ENCODE results near the gene NBPF11. TPM values are rescaled to one million over a fixed set of nuclear protein-coding genes. Genes with fewer than 3 reads are reported as not detected.

The NBPF11 gene
- polyA plus RNA-seq, 2 of the 4 experiments (the other 2 are of a cell fraction): 5.8 to 12.1 TPM

DNA sequence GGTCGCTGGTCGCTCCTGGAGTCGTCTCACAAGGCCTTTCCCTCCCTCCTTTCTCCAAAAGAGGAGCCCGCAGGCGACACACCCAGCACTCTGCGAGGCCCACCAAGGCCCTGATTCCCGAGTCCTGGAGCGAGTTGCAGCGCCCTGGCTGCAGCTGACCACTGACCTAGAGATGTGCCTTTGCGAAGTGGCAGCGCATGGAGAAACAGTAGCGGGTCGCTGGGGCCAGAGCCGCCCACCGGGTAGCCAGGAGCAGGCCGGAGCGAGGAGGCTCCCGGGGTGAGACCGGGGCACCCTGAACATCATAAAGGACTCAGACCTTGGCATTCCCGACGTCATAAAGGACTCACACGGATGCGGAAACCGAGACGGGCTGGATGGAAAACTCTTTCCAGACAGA is 10.3 kb upstream of the NBPF11 start:
- no peak overlapping the region for H3K4me3 ChIP-seq
- H3K4me2 ChIP-seq: no peak overlapping the region
- WGBS (ENCODE audit: missing lambda C conversion rate): 91% methylated on average over 25 of the region's 25 CpGs
- ChIA-PET POLR2A (no interaction called here), CTCF (no interaction called here)
- H3K9me3 ChIP-seq: no peaks in the 10 kb centered on the region
- TF ChIP-seq GATA3 (IDR thresholded peaks at IDR 0.05; ENCODE audit: borderline replicate concordance): no peak
- no peak for TF ChIP-seq SMC3 (IDR thresholded peaks at IDR 0.05)
- TF ChIP-seq MAZ (IDR thresholded peaks at IDR 0.05; ENCODE audit: borderline replicate concordance, low read depth, low read length): no peak
- TF ChIP-seq CHD4 (IDR thresholded peaks at IDR 0.05; ENCODE audit: borderline replicate concordance): no peak
- no peak for TF ChIP-seq NPAS2 (CRISPR knock-in tag; IDR thresholded peaks at IDR 0.05; ENCODE audit: borderline replicate concordance)
- no peak for TF ChIP-seq HDAC2 (IDR thresholded peaks at IDR 0.05)
- TF ChIP-seq CBX2 (IDR thresholded peaks at IDR 0.05; ENCODE audit: borderline replicate concordance, low read depth): no peak
- TF ChIP-seq, protein P1, sequence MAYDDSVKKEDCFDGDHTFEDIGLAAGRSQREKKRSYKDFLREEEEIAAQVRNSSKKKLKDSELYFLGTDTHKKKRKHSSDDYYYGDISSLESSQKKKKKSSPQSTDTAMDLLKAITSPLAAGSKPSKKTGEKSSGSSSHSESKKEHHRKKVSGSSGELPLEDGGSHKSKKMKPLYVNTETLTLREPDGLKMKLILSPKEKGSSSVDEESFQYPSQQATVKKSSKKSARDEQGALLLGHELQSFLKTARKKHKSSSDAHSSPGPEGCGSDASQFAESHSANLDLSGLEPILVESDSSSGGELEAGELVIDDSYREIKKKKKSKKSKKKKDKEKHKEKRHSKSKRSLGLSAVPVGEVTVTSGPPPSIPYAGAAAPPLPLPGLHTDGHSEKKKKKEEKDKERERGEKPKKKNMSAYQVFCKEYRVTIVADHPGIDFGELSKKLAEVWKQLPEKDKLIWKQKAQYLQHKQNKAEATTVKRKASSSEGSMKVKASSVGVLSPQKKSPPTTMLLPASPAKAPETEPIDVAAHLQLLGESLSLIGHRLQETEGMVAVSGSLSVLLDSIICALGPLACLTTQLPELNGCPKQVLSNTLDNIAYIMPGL (CRISPR knock-in tag; IDR thresholded peaks at IDR 0.05; ENCODE audit: borderline replicate concordance): no peak
- ATAC-seq (no peak), DNase-seq (ENCODE audit: low read depth in 1 of 2, low spot score in 1 of 2) (no peak), FAIRE-seq (no peak)
- H3K27ac ChIP-seq: no peak overlapping the region
- peaks cover 9% of the 10 kb centered on the region for H3K4me1 ChIP-seq

DNA sequence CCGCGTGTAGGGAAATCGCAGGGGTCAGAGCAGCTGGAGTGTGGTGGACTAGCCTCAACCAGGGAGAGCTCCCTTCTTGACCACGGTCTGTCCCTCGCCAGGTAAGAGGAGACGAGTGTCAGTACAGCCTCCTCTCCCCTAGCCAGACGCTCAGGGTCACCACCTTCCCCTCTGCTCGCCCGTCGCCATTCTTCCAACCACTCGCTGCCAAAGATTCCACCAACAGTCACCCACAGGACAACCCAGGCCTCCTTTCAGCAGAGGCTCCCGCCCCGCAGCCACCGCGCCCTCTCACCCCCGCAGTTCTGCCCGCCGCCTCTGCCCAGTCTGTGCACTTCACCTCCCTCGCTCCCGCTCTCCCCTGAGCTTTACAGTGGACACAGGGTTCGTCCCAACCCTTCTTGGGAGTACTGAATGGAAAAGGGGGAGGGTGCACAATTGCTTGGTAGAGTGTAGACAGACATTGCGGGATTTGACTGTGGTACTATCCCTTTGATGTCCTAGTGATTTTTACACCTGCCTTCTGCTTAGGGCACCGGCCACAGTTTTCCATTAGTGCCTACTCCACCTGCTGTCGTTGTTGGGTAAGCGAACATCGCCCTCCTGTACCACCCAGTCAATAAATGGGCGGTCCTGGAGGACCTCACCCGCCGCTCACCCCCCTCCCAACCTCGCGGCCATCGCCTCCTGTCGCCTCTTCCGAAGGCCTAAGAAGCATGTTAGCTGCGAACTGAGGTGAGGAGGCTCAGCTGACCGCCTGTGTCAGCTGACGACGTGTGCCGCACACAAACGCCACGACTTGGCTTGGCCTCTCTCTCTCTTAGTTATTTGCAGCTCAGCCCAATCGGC is 9.2 kb upstream of the NBPF11 start:
- FAIRE-seq (no peak), ATAC-seq (no peak), DNase-seq (ENCODE audit: low read depth in 1 of 2, low spot score in 1 of 2) (no peak)
- H3K9me3 ChIP-seq: no peaks in the 10 kb centered on the region
- ChIA-PET POLR2A (no interaction called here), CTCF (no interaction called here)
- H3K4me1 ChIP-seq: peaks cover 2% of the 10 kb centered on the region
- TF ChIP-seq POLR2A (IDR thresholded peaks at IDR 0.05; ENCODE audit: low read length) (no peak), TFCP2L1 (CRISPR knock-in tag; IDR thresholded peaks at IDR 0.05) (no peak)
- 94% methylated on average over 40 of the region's 42 CpGs for WGBS (ENCODE audit: missing lambda C conversion rate)
- no peak overlapping the region for H3K4me3 ChIP-seq
- H3K27ac ChIP-seq: no peak overlapping the region
- H3K4me2 ChIP-seq: no peak overlapping the region

DNA sequence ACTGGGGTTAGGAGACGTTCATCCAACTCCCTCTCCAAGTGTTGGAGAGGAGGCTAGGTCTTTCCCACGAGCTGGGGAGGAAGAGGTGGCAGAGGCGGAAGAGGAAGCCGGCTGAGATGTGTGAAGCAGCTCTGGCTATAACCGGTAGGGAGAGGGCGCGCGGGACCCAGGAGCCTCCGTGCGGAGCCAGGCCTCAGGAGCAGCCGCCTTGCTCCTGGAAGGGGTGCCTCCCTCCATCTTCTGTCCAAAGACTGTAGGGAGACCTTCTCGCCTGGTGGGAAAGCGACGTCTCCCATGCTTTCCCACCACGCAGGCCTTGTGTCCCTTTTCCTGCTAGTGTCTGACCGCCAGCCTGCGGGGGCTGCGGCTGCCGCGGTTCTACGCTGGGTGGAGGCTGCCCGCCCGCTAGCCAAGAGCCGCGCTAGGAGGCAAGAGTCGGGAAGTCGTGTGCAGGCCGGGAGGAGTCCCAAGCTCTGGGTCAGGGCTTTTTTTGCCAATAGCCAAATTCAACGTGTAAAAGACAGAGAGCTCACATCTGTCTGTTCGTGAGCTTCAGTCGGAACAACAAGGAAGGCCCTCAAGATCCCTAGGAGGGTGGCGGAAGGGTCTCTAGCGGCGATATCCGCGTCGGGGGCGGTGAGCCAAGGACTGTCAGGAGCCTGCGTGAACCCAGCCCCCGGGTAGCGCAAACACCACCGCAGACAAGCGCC is 8.4 kb upstream of the NBPF11 start:
- WGBS (ENCODE audit: missing lambda C conversion rate): 89% methylated on average over 43 of the region's 43 CpGs
- TF ChIP-seq, protein P2, sequence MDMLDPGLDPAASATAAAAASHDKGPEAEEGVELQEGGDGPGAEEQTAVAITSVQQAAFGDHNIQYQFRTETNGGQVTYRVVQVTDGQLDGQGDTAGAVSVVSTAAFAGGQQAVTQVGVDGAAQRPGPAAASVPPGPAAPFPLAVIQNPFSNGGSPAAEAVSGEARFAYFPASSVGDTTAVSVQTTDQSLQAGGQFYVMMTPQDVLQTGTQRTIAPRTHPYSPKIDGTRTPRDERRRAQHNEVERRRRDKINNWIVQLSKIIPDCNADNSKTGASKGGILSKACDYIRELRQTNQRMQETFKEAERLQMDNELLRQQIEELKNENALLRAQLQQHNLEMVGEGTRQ (IDR thresholded peaks at IDR 0.05): no peak
- TF ChIP-seq E2F6 (IDR thresholded peaks at IDR 0.05; ENCODE audit: borderline replicate concordance, low read depth) (no peak), HOXA7 (CRISPR knock-in tag; IDR thresholded peaks at IDR 0.05) (no peak), HDAC2 (IDR thresholded peaks at IDR 0.05) (no peak), RAD21 (conservative IDR thresholded peaks at IDR 0.05 in 1 of 2, IDR thresholded peaks at IDR 0.05 in 1 of 2) (no peak), FOXS1 (CRISPR knock-in tag; IDR thresholded peaks at IDR 0.05) (no peak), HOXB13 (CRISPR knock-in tag; IDR thresholded peaks at IDR 0.05; ENCODE audit: low read depth) (no peak)
- TF ChIP-seq, protein P3, sequence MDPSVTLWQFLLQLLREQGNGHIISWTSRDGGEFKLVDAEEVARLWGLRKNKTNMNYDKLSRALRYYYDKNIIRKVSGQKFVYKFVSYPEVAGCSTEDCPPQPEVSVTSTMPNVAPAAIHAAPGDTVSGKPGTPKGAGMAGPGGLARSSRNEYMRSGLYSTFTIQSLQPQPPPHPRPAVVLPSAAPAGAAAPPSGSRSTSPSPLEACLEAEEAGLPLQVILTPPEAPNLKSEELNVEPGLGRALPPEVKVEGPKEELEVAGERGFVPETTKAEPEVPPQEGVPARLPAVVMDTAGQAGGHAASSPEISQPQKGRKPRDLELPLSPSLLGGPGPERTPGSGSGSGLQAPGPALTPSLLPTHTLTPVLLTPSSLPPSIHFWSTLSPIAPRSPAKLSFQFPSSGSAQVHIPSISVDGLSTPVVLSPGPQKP (IDR thresholded peaks at IDR 0.05; ENCODE audit: low read depth, low read length): no peak
- TF ChIP-seq, protein P4, sequence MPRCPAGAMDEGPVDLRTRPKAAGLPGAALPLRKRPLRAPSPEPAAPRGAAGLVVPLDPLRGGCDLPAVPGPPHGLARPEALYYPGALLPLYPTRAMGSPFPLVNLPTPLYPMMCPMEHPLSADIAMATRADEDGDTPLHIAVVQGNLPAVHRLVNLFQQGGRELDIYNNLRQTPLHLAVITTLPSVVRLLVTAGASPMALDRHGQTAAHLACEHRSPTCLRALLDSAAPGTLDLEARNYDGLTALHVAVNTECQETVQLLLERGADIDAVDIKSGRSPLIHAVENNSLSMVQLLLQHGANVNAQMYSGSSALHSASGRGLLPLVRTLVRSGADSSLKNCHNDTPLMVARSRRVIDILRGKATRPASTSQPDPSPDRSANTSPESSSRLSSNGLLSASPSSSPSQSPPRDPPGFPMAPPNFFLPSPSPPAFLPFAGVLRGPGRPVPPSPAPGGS (IDR thresholded peaks at IDR 0.05): no peak
- Histone ChIP-seq H3K9me3 (no peaks in the 10 kb centered on the region), H3K4me2 (no peak overlapping the region), H3K27ac (no peak overlapping the region), H3K4me3 (no peak overlapping the region), H3K4me1 (no peaks in the 10 kb centered on the region)
- ATAC-seq (no peak), FAIRE-seq (no peak), DNase-seq (ENCODE audit: low read depth in 1 of 2, low spot score in 1 of 2) (no peak)
- ChIA-PET POLR2A (no interaction called here), CTCF (no interaction called here)
